ENCODE results near the gene EXOC4. TPM values are rescaled to one million over a fixed set of nuclear protein-coding genes. Genes with fewer than 3 reads are reported as not detected.

Gene EXOC4
- total RNA-seq, 2 donors from 2014 or later: 53.5 to 62.3 TPM

- no peak for ATAC-seq (replicated peaks)
- Mint-ChIP-seq H3K4me3 (no peak overlapping the region), H3K27ac (no peak overlapping the region), H3K9me3 (no peaks in the 10 kb centered on the region), H3K4me1 (no peaks in the 10 kb centered on the region), H3K27me3 (no peaks in the 10 kb centered on the region), H3K36me3 (ENCODE audit: low read depth) (no peaks in the 10 kb centered on the region)
These were observed 860.8 kb downstream of the EXOC4 start for GRCh38 chr7:134113655-134114054.

- no peak for ATAC-seq (replicated peaks)
- no peaks in the 10 kb centered on the region for H3K27me3 Mint-ChIP-seq
- no peaks in the 10 kb centered on the region for H3K9me3 Mint-ChIP-seq
- H3K4me3 Mint-ChIP-seq: no peak overlapping the region
- H3K4me1 Mint-ChIP-seq: no peaks in the 10 kb centered on the region
- H3K36me3 Mint-ChIP-seq (ENCODE audit: low read depth): no peaks in the 10 kb centered on the region
- no peak overlapping the region for H3K27ac Mint-ChIP-seq
These were observed 862.1 kb downstream of the EXOC4 start for GRCh38 chr7:134114992-134115391.

Other genes starting within 250 kb of the EXOC4 start
- 10 to 100 TPM; 30.0 to 65.1 TPM for gene CHCHD3, start 171.0 kb upstream of the EXOC4 start, total RNA-seq